Activated gamma-delta T cell treated with Interleukin-2 at 50 U/mL for 16 hours (primary cell): ENCODE data around the gene RELN.

Source experiments
- DNase-seq: peaks from one replicate; pipeline ENCODE4 v3.0.0-alpha.2; 2020

The RELN gene

GRCh38 chr7:103989785-103990767, 618 bp upstream of the RELN start:
- no peak for DNase-seq

- DNase-seq, result no peak
Measured at GRCh38 chr7:103988468-103989199, 824 bp downstream of the RELN start.

GRCh38 chr7:103987451-103987850, 2.0 kb downstream of the RELN start:
- DNase-seq, result no peak

- no peak for DNase-seq
Measured at GRCh38 chr7:103985565-103986126, 3.8 kb downstream of the RELN start.

- DNase-seq, result no peak
Measured at GRCh38 chr7:103984050-103984449, 5.4 kb downstream of the RELN start.

- DNase-seq, result no peak
Measured at GRCh38 chr7:103983201-103983977, 6.1 kb downstream of the RELN start.

GRCh38 chr7:103981003-103981423, 8.4 kb downstream of the RELN start:
- no peak for DNase-seq

GRCh38 chr7:103972779-103973434, 16.6 kb downstream of the RELN start:
- no peak for DNase-seq

GRCh38 chr7:103967401-103967800, 22.1 kb downstream of the RELN start:
- no peak for DNase-seq

GRCh38 chr7:103966593-103967277, 22.7 kb downstream of the RELN start:
- no peak for DNase-seq

GRCh38 chr7:103964269-103964668, 25.2 kb downstream of the RELN start:
- no peak for DNase-seq

- DNase-seq, result no peak
Measured at GRCh38 chr7:103962070-103962469, 27.4 kb downstream of the RELN start.

GRCh38 chr7:103958284-103958818, 31.1 kb downstream of the RELN start:
- DNase-seq, result no peak

GRCh38 chr7:103955985-103956384, 33.5 kb downstream of the RELN start:
- no peak for DNase-seq

GRCh38 chr7:103952408-103952807, 37.0 kb downstream of the RELN start:
- DNase-seq, result no peak

- no peak for DNase-seq
Measured at GRCh38 chr7:103951311-103951710, 38.1 kb downstream of the RELN start.

- no peak for DNase-seq
Measured at GRCh38 chr7:103949374-103949773, 40.1 kb downstream of the RELN start.

GRCh38 chr7:103947026-103947655, 42.3 kb downstream of the RELN start:
- no peak for DNase-seq

GRCh38 chr7:103944230-103944900, 45.1 kb downstream of the RELN start:
- DNase-seq, result no peak

- DNase-seq, result no peak
Measured at GRCh38 chr7:103941976-103942375, 47.5 kb downstream of the RELN start.
